H9 (cell line): ENCODE measurements around the gene NFIX. TPM values are rescaled to one million over a fixed set of nuclear protein-coding genes. Genes with fewer than 3 reads are reported as not detected.

Source experiments
- DNase-seq: peaks from one replicate; pipeline ENCODE4 v3.0.0-alpha.2; 2017
- H2AFZ ChIP-seq: one replicate; pipeline ENCODE4 v1.6.1; 2013; ENCODE audit warnings: mild to moderate bottlenecking, low read length, control low read depth, moderate library complexity
- H2AK5ac ChIP-seq: 2 replicates; pipeline ENCODE4 v1.6.1; 2013; ENCODE audit warnings: low read length, control low read depth, mixed read lengths; ENCODE audit not compliant: insufficient read length
- H2BK120ac ChIP-seq: one replicate; pipeline ENCODE4 v1.6.1; 2013; ENCODE audit warnings: low read depth, mild to moderate bottlenecking, low read length, control low read depth, inconsistent platforms; ENCODE audit not compliant: poor library complexity, severe bottlenecking
- H2BK12ac ChIP-seq: 2 replicates; pipeline ENCODE4 v1.6.1; 2013; ENCODE audit warnings: low read length, control low read depth, mixed read lengths, low read depth; ENCODE audit not compliant: insufficient read length
- H2BK15ac ChIP-seq: 2 replicates; pipeline ENCODE4 v1.6.1; 2013; ENCODE audit warnings: low read depth, low read length, control low read depth
- H2BK20ac ChIP-seq: one replicate; pipeline ENCODE4 v1.6.1; 2013; ENCODE audit warnings: low read depth, mild to moderate bottlenecking, low read length, control low read depth, inconsistent platforms; ENCODE audit not compliant: poor library complexity, severe bottlenecking
- H2BK5ac ChIP-seq: 2 replicates; pipeline ENCODE4 v1.6.1; 2013; ENCODE audit warnings: low read length, control low read depth, mixed read lengths; ENCODE audit not compliant: insufficient read length
- H3K14ac ChIP-seq: 2 replicates; pipeline ENCODE4 v1.6.1; 2013; ENCODE audit warnings: low read length, control low read depth; ENCODE audit not compliant: insufficient read depth
- H3K18ac ChIP-seq: 2 replicates; pipeline ENCODE4 v1.6.1; 2013; ENCODE audit warnings: low read depth, mild to moderate bottlenecking, mixed read lengths, low read length, control low read depth; ENCODE audit not compliant: insufficient read length
- H3K23ac ChIP-seq: 2 replicates; pipeline ENCODE4 v1.6.1; 2013; ENCODE audit warnings: low read length, control low read depth, mixed read lengths, low read depth; ENCODE audit not compliant: insufficient read length
- H3K23me2 ChIP-seq: 2 replicates; pipeline ENCODE4 v1.6.1; 2013; ENCODE audit warnings: low read depth, mild to moderate bottlenecking, mixed read lengths, low read length, control low read depth; ENCODE audit not compliant: insufficient read length, poor library complexity, severe bottlenecking
- H3K27ac ChIP-seq: 2 replicates; pipeline ENCODE4 v1.5.1; 2013; ENCODE audit warnings: low read length, control low read depth, mixed read lengths, low read depth; ENCODE audit not compliant: insufficient read length
- H3K27me3 ChIP-seq: 2 replicates; pipeline ENCODE4 v1.6.1; 2013; ENCODE audit warnings: low read length, control low read depth, inconsistent platforms; ENCODE audit not compliant: insufficient read depth
- H3K4ac ChIP-seq: 2 replicates; pipeline ENCODE4 v1.6.1; 2013; ENCODE audit warnings: low read depth, mild to moderate bottlenecking, control low read depth, inconsistent platforms, low read length, moderate library complexity
- H3K4me1 ChIP-seq: 2 replicates; pipeline ENCODE4 v1.6.1; 2013; ENCODE audit warnings: low read length, control low read depth, inconsistent platforms; ENCODE audit not compliant: insufficient read depth
- H3K4me2 ChIP-seq: 2 replicates; pipeline ENCODE4 v1.6.1; 2013; ENCODE audit warnings: low read length, control low read depth, mixed read lengths; ENCODE audit not compliant: insufficient read length, insufficient read depth
- H3K56ac ChIP-seq: 2 replicates; pipeline ENCODE4 v1.6.1; 2013; ENCODE audit warnings: low read depth, mild to moderate bottlenecking, mixed read lengths, low read length, control low read depth; ENCODE audit not compliant: insufficient read length
- H3K79me1 ChIP-seq: 2 replicates; pipeline ENCODE4 v1.6.1; 2013; ENCODE audit warnings: low read depth, mild to moderate bottlenecking, moderate library complexity, low read length, control low read depth, inconsistent platforms; ENCODE audit not compliant: insufficient read depth, poor library complexity, severe bottlenecking
- H3K79me2 ChIP-seq: 2 replicates; pipeline ENCODE4 v1.6.1; 2013; ENCODE audit warnings: low read length, control low read depth, inconsistent platforms; ENCODE audit not compliant: insufficient read depth
- H3K9ac ChIP-seq: 2 replicates; pipeline ENCODE4 v1.6.1; 2013; ENCODE audit warnings: low read length, control low read depth, mixed read lengths; ENCODE audit not compliant: insufficient read length; ENCODE audit errors: extremely low read depth
- H3K9me3 ChIP-seq: one replicate; pipeline ENCODE4 v1.6.1; 2013; ENCODE audit warnings: low read depth, low read length, inconsistent platforms; ENCODE audit not compliant: control insufficient read depth
- H3T11ph ChIP-seq: one replicate; pipeline ENCODE4 v1.6.1; 2013; ENCODE audit warnings: mild to moderate bottlenecking, low read length, control low read depth, inconsistent platforms
- H4K20me1 ChIP-seq: one replicate; pipeline ENCODE4 v1.6.1; 2013; ENCODE audit not compliant: control insufficient read depth, insufficient read length, insufficient read depth
- H4K5ac ChIP-seq: 2 replicates; pipeline ENCODE4 v1.6.1; 2013; ENCODE audit warnings: low read depth, mild to moderate bottlenecking, mixed read lengths, low read length, control low read depth; ENCODE audit not compliant: insufficient read length
- H4K8ac ChIP-seq: replicated peaks from 2 replicates; pipeline ENCODE4 v1.6.1; 2013; ENCODE audit warnings: low read length, control low read depth, mixed read lengths, low read depth; ENCODE audit not compliant: insufficient read length
- H4K91ac ChIP-seq: 2 replicates; pipeline ENCODE4 v1.6.1; 2013; ENCODE audit warnings: low read depth, mild to moderate bottlenecking, moderate library complexity, mixed read lengths, low read length, control low read depth; ENCODE audit not compliant: insufficient read length
- H3K27ac Mint-ChIP-seq, 3 experiments: 2 replicates in 2 of 3; 3 replicates in 1 of 3; pipeline ENCODE4 v1.8.0; 2020 to 2021; ENCODE audit warnings: mixed read lengths in 3 of 3, mild to moderate bottlenecking in 1 of 3, moderate library complexity in 1 of 3
- H3K27me3 Mint-ChIP-seq: 2 replicates; pipeline ENCODE4 v1.8.0; 2021; ENCODE audit warnings: low read depth, mild to moderate bottlenecking, moderate library complexity, mixed read lengths
- H3K36me3 Mint-ChIP-seq, 3 experiments: 2 replicates in 2 of 3; 3 replicates in 1 of 3; pipeline ENCODE4 v1.8.0; 2020 to 2021; ENCODE audit warnings: low read depth in 3 of 3, mixed read lengths in 3 of 3; ENCODE audit not compliant: insufficient read depth in 1 of 3
- H3K4me1 Mint-ChIP-seq, 2 experiments: 2 replicates each; pipeline ENCODE4 v1.8.0; 2020; ENCODE audit warnings: mixed read lengths in 2 of 2
- H3K4me3 Mint-ChIP-seq, 2 experiments: 2 replicates in 1 of 2; 3 replicates in 1 of 2; pipeline ENCODE4 v1.8.0; 2020 to 2021; ENCODE audit warnings: mild to moderate bottlenecking in 2 of 2, mixed read lengths in 2 of 2, moderate library complexity in 1 of 2
- H3K9me3 Mint-ChIP-seq, 2 experiments: 2 replicates in 1 of 2; 3 replicates in 1 of 2; pipeline ENCODE4 v1.8.0; 2020; ENCODE audit warnings: mild to moderate bottlenecking in 2 of 2, mixed read lengths in 2 of 2, moderate library complexity in 1 of 2
- WGBS: extraction: QIAGEN DNeasy Blood & Tissue Kit; methylation state at CpG from one replicate; pipeline ENCODE4 v1.1.7; 2013; ENCODE audit warnings: missing lambda C conversion rate, low lambda C conversion rate, mixed read lengths; ENCODE audit not compliant: insufficient read length; ENCODE audit errors: extremely low coverage; 5-methylcytosine and 5-hydroxymethylcytosine counted together
- total RNA-seq: library from RNA; stranded (reverse); gene quantifications from 2 replicates; pipeline ENCODE4 v1.2.1, GENCODE V29; 2021
- TF ChIP-seq, protein P1 (sequence below): fragments of 200-600 bp; sonication (generic); conservative IDR thresholded peaks from 3 replicates; pipeline ENCODE4 v1.8.0; 2021; ENCODE audit warnings: antibody characterized with exemption, mild to moderate bottlenecking

The NFIX gene
- total RNA-seq, 1 experiment from 2014 or later: 0.31 TPM

DNA sequence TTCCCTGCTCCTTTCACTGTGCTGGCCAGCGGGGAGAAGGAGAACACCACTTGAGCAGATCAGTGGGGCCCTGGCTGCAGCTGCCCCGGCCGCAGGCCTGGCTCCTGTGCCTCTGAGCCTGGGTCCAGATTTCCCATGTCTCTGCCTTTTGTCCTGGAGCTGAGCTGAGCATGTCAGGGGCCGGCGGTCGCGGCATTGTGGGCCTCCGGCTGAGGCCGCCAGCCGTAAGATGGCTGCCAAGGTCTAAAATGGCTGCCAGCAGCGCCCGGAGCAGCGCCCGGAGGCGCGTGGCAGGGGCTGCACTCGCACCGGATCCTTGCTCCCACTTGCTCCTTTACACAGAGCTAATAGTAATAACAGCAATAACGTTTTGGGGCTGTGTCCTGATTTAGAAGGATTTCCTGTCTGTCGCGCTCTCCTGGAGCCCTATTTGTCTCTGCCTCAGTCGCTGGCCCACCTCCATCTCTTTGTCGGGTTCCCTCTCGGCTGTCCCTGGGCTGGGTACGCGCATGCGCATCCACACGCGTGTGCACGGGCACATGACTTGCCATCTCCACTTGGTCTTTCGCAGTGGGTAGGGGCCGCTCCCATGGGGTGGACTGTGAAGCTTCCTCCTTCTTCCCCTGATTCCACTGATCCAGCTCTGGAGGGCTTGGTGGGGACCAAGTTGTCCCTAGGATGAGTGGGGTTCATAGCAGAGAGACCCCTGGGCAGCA is 75.3 kb downstream of the NFIX start:
- no peak overlapping the region for H3K4ac ChIP-seq
- no peak overlapping the region for H4K5ac ChIP-seq
- no peaks in the 10 kb centered on the region for H4K20me1 ChIP-seq
- H3K9me3 Mint-ChIP-seq: no peaks in the 10 kb centered on the region
- H2AFZ ChIP-seq: no peak overlapping the region
- H3K9ac ChIP-seq: no peak overlapping the region
- no peak overlapping the region for H2BK12ac ChIP-seq
- no peak overlapping the region for H3T11ph ChIP-seq
- no peaks in the 10 kb centered on the region for H3K9me3 ChIP-seq
- H2BK20ac ChIP-seq: no peak overlapping the region
- no peak for DNase-seq
- H3K27me3 Mint-ChIP-seq: peaks cover 71% of the 10 kb centered on the region
- no peak overlapping the region; the same call in 1 of the 2 replicates for H3K14ac ChIP-seq
- no peak overlapping the region for H3K4me2 ChIP-seq
- TF ChIP-seq, protein P1, sequence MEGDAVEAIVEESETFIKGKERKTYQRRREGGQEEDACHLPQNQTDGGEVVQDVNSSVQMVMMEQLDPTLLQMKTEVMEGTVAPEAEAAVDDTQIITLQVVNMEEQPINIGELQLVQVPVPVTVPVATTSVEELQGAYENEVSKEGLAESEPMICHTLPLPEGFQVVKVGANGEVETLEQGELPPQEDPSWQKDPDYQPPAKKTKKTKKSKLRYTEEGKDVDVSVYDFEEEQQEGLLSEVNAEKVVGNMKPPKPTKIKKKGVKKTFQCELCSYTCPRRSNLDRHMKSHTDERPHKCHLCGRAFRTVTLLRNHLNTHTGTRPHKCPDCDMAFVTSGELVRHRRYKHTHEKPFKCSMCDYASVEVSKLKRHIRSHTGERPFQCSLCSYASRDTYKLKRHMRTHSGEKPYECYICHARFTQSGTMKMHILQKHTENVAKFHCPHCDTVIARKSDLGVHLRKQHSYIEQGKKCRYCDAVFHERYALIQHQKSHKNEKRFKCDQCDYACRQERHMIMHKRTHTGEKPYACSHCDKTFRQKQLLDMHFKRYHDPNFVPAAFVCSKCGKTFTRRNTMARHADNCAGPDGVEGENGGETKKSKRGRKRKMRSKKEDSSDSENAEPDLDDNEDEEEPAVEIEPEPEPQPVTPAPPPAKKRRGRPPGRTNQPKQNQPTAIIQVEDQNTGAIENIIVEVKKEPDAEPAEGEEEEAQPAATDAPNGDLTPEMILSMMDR: no peak
- no peak overlapping the region for H2AK5ac ChIP-seq
- H2BK15ac ChIP-seq: no peak overlapping the region
- peaks cover 0 to 1% (median 0%) of the 10 kb centered on the region in 3 experiments; a peak in 1 of 7 replicates for H3K36me3 Mint-ChIP-seq
- no peaks in the 10 kb centered on the region for H3K79me2 ChIP-seq
- no peaks in the 10 kb centered on the region; the same call in 1 of the 2 replicates for H3K27me3 ChIP-seq
- no peak overlapping the region for H3K56ac ChIP-seq
- H3K79me1 ChIP-seq: no peaks in the 10 kb centered on the region
- H3K4me3 Mint-ChIP-seq: no peak overlapping the region
- WGBS: no CpG with 5 or more reads among the region's 32 CpGs
- no peak overlapping the region for H2BK120ac ChIP-seq
- no peak overlapping the region for H3K18ac ChIP-seq
- H3K4me1 Mint-ChIP-seq: peaks cover 0 to 17% of the 10 kb centered on the region in 2 experiments; a peak in 2 of 4 replicates
- H3K23ac ChIP-seq: no peak overlapping the region
- H3K27ac Mint-ChIP-seq: no peak overlapping the region
- no peak overlapping the region for H3K27ac ChIP-seq
- no peak overlapping the region for H4K91ac ChIP-seq
- no peaks in the 10 kb centered on the region for H3K4me1 ChIP-seq
- H4K8ac ChIP-seq: no peak overlapping the region
- no peaks in the 10 kb centered on the region for H3K23me2 ChIP-seq
- no peak overlapping the region for H2BK5ac ChIP-seq
